WERI-Rb-1 (cell line): ENCODE data around the gene SLC35F4.
A peak's percentile ranks its signal among the peaks of the same experiment; 100 is the strongest.

Experiments used
- DNase-seq: peaks from one replicate; pipeline ENCODE4 v3.0.0-alpha.2; 2020
- H3K27ac ChIP-seq: fragments of 250-450 bp; sonication (Bioruptor Pico); 2 replicates; pipeline ENCODE4 v1.5.1; 2020; ENCODE audit warnings: mild to moderate bottlenecking, moderate library complexity
- H3K27me3 ChIP-seq: fragments of 250-450 bp; sonication (Bioruptor Pico); 2 replicates; pipeline ENCODE4 v1.5.1; 2021; ENCODE audit warnings: mild to moderate bottlenecking, low read depth, moderate library complexity; ENCODE audit not compliant: insufficient read depth, severe bottlenecking
- H3K36me3 ChIP-seq: fragments of 250-450 bp; sonication (Bioruptor Pico); 2 replicates; pipeline ENCODE4 v1.5.1; 2020; ENCODE audit warnings: mild to moderate bottlenecking, moderate library complexity
- H3K4me3 ChIP-seq: 2 replicates; pipeline ENCODE4 v1.5.1; 2011; ENCODE audit warnings: low read depth, mild to moderate bottlenecking, control low read depth, low read length
- H3K9me3 ChIP-seq: fragments of 250-450 bp; sonication (Bioruptor Pico); 2 replicates; pipeline ENCODE4 v1.5.1; 2021; ENCODE audit warnings: mild to moderate bottlenecking, moderate library complexity; ENCODE audit not compliant: severe bottlenecking
- CTCF ChIP-seq: IDR thresholded peaks from 2 replicates; pipeline ENCODE4 v1.5.1; 2011; ENCODE audit warnings: low read depth, mild to moderate bottlenecking, control low read depth, inconsistent platforms, low read length

The SLC35F4 gene

DNA sequence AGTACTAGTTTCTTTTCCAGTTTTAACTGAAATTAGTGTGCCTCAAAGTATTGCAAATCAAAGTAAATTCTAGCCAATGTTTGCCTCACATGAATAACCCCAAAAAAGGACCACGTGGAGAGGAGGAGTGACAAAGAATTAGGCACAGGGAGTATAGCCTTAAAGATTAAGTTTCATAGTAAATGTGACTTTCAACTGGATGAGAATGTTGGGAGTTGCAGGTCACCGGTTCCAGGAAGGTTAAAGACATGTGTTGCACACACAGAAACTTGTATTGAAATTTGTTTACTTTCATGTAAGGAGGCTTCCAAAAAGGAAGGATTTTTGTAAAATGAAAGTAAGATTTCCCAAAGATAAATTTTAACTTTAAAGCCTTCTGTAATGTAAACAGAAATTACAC lies 283.1 kb downstream of the SLC35F4 start:
- DNase-seq: no peak
- no peak for TF ChIP-seq CTCF
- Histone ChIP-seq H3K27me3 (no peaks in the 10 kb centered on the region), H3K27ac (no peak overlapping the region), H3K4me3 (no peak overlapping the region), H3K36me3 (no peaks in the 10 kb centered on the region), H3K9me3 (peaks cover 3% of the 10 kb centered on the region)

GRCh38 chr14:57578801-57579200 lies 287.1 kb downstream of the SLC35F4 start:
- no peak for DNase-seq
- TF ChIP-seq CTCF: no peak

GRCh38 chr14:57576498-57576897 lies 289.4 kb downstream of the SLC35F4 start:
- no peak for TF ChIP-seq CTCF
- Histone ChIP-seq H3K36me3 (no peaks in the 10 kb centered on the region), H3K27ac (no peak overlapping the region), H3K27me3 (peaks cover 2% of the 10 kb centered on the region), H3K9me3 (no peaks in the 10 kb centered on the region), H3K4me3 (no peak overlapping the region)
- DNase-seq: no peak

More at GRCh38 chr14:57578801-57579200, 287.1 kb downstream of the SLC35F4 start:
- Histone ChIP-seq H3K27ac (no peak overlapping the region), H3K36me3 (no peaks in the 10 kb centered on the region), H3K9me3 (no peaks in the 10 kb centered on the region), H3K27me3 (no peaks in the 10 kb centered on the region), H3K4me3 (no peak overlapping the region)

DNA sequence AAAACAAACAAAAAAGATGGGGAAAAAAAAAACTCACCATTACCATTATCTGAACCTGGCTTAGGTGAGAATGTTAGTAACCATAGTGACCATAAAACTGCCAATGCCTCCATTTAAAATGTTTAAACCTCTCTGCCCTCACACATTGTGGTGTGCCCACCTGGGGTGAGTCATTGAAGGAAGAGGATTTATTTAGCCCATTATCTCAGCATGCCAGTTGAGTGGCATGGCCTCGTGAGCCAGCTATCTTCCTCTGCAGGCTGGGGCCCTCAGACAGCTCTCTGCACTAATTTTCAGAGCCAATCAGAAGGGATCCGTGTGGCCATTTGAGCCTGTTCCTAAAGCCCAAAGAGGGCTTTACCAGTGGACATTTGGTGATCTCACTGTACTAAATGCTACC lies 290.4 kb downstream of the SLC35F4 start:
- peaks cover 2% of the 10 kb centered on the region for H3K27me3 ChIP-seq
- H3K27ac ChIP-seq: no peak overlapping the region
- no peak for DNase-seq
- no peak for TF ChIP-seq CTCF
- no peak overlapping the region for H3K4me3 ChIP-seq
- H3K36me3 ChIP-seq: no peaks in the 10 kb centered on the region
- no peaks in the 10 kb centered on the region for H3K9me3 ChIP-seq

DNA sequence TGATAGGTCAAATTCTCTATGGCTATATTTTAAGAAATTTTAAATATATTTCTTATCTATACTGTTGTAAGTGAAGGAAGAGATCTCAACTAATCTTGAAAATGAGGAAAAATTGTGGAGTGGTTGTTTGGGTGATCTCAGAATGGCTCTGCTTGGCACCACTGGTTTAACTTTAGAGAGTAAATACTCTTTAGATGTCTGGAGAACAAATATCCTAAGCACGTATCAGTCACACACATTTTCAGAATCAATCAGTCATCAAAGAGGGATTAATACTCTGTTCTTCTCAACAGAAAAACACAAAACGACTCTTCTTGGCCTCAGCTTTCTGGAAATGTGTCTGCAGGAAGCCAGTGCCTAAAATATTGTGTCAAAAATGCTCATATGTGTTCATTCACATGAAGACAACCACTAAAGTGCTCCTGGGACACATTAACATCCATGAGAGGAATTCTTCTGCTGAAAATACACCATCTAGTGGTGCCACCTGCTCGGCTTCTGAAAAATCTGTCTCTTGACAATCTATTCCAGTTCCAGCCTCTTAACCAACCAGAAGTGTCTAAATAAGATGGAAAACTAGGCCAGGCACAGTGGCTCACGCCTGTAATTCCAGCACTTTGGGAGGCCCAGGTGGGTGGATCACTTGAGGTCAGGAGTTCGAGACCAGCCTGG lies 291.1 kb downstream of the SLC35F4 start:
- no peak for DNase-seq
- peaks cover 2% of the 10 kb centered on the region for H3K27me3 ChIP-seq

More for the DNA sequence above, 291.1 kb downstream of the SLC35F4 start:
- Histone ChIP-seq H3K36me3 (no peaks in the 10 kb centered on the region), H3K9me3 (no peaks in the 10 kb centered on the region), H3K4me3 (no peak overlapping the region), H3K27ac (no peak overlapping the region)
- TF ChIP-seq CTCF: peak; percentile 26; the same call in 1 of the 2 replicates
